IPS-18c (cell line): ENCODE results near the gene ZNF587B.
"Not testable (repeated sequence)": the region's sequence is repeated elsewhere in the genome, so short reads cannot be mapped to it uniquely, and the experiment has no call there.

Experiments
- H3K4me3 ChIP-seq: 2 replicates; pipeline ENCODE4 v1.7.0; 2013; ENCODE audit warnings: low read depth, mild to moderate bottlenecking, low read length, moderate library complexity; ENCODE audit not compliant: insufficient read depth
- H3K9me3 ChIP-seq: one replicate; pipeline ENCODE4 v1.6.1; 2013; ENCODE audit warnings: mild to moderate bottlenecking, low read length, moderate library complexity; ENCODE audit not compliant: control insufficient read depth, insufficient read depth

Gene ZNF587B

DNA sequence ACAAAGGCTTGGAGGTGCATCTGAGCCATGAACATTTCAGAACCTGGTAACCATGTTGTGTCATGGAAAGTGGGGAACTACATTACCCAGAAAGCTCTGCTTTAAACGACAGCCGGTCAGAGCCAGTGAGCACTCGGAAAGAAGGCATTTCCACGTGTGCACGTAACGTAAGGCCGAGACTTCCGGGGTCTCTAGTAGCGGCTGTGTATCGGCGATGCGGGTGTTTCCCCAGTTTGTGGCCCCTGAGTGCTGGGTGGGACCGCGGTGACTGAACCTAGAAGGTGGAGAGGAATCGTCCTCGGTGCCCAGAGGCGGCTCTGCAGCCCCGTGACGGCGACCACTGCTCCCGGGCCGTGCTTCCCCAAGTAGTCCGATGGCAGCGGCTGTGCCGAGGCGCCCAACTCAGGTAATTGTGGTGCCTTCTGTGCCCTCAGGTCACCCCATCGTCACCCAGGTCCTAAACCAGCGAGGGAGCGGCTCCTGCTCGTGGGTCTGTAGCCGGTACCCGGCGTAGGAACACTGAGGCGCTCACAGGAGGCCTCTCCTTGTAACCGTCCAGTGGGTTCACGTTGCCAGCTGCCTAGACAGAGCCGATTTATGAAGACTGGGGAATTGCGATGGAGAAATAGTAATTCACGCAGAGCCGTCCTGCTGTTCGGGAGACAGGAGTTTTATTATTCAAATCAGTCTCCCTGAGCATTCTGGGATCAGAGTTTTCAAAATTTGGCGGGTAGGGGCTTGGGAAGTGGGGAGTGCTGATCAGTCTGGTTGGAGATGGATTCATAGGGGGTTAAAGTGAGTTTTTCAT is 19.8 kb downstream of the ZNF587B start, which contains the start of gene ZNF587:
Gene ZNF587, plus strand, starts transcription at position 194 of the 808 bp plus-strand sequence. Its CDS starts 180 bp downstream, at position 374.
- not testable (repeated sequence) for H3K9me3 ChIP-seq
- peak within 1 kb of the TSS; percentile 81 for H3K4me3 ChIP-seq

- Histone ChIP-seq H3K9me3 (peaks cover 2% of the 10 kb centered on the region), H3K4me3 (peak overlapping the region; percentile 81)
Measured at GRCh38 chr19:57850553-57851017, 20.5 kb downstream of the ZNF587B start.

- not testable (repeated sequence) for H3K4me3 ChIP-seq, H3K9me3 ChIP-seq
Measured at GRCh38 chr19:57851812-57852603, 21.9 kb downstream of the ZNF587B start.

- not testable (repeated sequence) for H3K4me3 ChIP-seq, H3K9me3 ChIP-seq
Measured at GRCh38 chr19:57854117-57854516, 24.0 kb downstream of the ZNF587B start.

DNA sequence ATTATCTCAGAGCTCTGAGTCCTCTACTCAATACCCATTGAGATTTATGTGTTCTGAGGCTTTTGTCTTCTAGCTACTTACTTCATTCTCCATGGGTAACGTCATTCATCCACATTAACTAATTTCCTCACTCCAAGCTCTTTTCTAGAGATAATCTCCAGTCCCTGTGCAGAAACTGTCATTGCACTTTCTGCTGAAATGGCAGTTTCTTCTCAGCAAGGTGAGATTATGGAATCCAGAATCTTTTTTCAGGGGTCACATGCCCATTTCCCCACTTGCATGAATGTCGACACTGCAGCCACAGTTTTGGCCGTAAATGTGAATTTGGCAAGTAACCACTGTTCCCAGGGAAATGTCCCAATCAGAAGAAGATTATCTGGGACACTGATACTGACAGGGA is 32.3 kb downstream of the ZNF587B start:
- H3K4me3 ChIP-seq, H3K9me3 ChIP-seq: not testable (repeated sequence)

- Histone ChIP-seq H3K9me3 (peaks cover 10% of the 10 kb centered on the region), H3K4me3 (no peak overlapping the region)
Measured at GRCh38 chr19:57867868-57868492, 37.9 kb downstream of the ZNF587B start.

DNA sequence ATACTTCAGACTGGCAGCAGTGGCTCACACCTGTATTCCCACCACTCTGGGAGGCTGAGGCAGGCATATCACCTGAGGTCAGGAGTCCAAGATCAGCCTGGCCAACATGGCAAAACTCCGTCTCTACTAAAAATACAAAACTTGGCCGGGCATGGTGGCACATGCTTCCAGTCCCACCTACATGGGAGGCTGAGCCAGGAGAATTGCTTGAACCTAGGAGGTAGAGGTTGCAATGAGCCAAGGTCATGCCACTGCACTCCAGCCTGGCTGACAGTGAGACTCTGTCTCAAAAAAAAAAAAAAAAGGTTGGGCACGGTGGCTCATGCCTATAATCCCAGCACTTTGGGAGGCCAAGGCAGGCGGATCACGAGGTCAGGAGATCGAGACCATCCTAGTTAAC is 39.6 kb downstream of the ZNF587B start:
- peaks cover 24% of the 10 kb centered on the region for H3K9me3 ChIP-seq
- not testable (repeated sequence) for H3K4me3 ChIP-seq

DNA sequence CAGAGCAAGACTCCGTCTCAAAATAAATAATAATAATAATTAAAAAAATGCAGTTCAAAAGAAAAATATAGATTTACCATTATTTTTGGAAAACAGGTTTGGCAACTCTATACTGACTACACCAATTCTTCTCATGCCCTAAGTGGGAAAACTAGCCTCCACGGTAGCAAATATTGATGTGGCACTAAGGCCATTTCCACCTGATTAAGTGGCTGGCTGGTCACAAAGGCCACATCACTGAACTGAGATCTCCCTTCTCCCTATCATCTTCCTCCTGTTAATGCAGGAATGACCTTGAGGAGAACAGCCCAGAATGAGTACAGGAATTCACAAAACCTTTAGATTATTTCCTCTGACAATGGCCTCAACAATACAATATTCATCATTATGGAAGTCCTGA is 40.1 kb downstream of the ZNF587B start:
- Histone ChIP-seq H3K4me3 (no peak overlapping the region), H3K9me3 (peaks cover 24% of the 10 kb centered on the region)

- Histone ChIP-seq H3K4me3 (no peak overlapping the region), H3K9me3 (peaks cover 39% of the 10 kb centered on the region)
Measured at GRCh38 chr19:57872450-57872849, 42.4 kb downstream of the ZNF587B start.

GRCh38 chr19:57873883-57874799 is 44.0 kb downstream of the ZNF587B start:
- not testable (repeated sequence) for H3K4me3 ChIP-seq
- H3K9me3 ChIP-seq, result peaks cover 42% of the 10 kb centered on the region

DNA sequence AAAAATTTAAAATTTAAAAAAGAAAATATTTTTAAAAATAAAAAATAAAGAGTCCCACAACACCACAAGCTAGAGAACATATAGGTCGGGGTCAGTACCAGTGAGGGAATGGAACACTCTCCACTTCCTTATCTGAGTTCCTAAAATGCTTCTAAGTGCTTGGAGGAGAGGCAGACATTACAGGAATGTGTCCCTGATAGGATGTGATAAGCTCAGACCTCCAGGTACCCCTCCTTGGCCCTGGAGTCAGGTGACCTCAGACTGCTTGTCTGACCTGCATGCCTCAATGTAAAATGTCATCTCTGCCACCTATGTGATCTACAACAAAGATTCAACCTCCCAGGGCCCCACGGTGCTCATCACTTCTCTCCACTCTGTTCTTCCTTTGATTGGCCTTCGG is 55.9 kb downstream of the ZNF587B start:
- Histone ChIP-seq H3K4me3 (peak overlapping the region; percentile 49; the same call in 1 of the 2 replicates), H3K9me3 (no peaks in the 10 kb centered on the region)

GRCh38 chr19:57887195-57887941 is 57.3 kb downstream of the ZNF587B start:
- H3K4me3 ChIP-seq, result peak overlapping the region; percentile 88
- H3K9me3 ChIP-seq, result peaks cover 2% of the 10 kb centered on the region

- peaks cover 2% of the 10 kb centered on the region for H3K9me3 ChIP-seq
- peak overlapping the region; percentile 88 for H3K4me3 ChIP-seq
Measured at GRCh38 chr19:57888107-57888559, 58.0 kb downstream of the ZNF587B start.

- peaks cover 2% of the 10 kb centered on the region for H3K9me3 ChIP-seq
- peak within 1 kb of the TSS; percentile 88 for H3K4me3 ChIP-seq
Measured at GRCh38 chr19:57888560-57889231, 58.6 kb downstream of the ZNF587B start, which contains the start of gene ZNF814. Gene ZNF814, minus strand, starts transcription at chr19:57889037. Its CDS starts 235 bp downstream, at chr19:57888802.

DNA sequence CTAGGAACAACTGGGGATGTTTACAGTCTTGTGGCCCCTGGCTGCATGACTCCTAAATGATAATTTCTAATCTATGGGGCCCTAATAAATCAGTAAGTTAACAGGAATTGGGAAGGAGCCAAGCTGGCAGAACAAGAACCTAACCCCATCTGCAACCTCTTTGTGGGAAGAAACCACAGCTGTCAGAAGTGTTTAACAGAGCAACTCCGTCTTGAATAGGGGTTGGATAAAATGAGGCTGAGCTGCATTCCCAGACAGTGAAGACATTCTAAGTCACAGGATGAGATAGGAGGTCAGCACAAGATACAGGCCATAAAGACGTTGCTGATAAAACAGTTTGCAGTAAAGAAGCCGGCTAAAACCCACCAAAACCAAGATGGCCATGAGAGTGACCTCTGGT is 60.6 kb downstream of the ZNF587B start:
- not testable (repeated sequence) for H3K4me3 ChIP-seq, H3K9me3 ChIP-seq
